Measurements from ENCODE around the gene CRISP2.

- TF ChIP-seq EZH2 (IDR thresholded peaks at IDR 0.05; ENCODE audit: insufficient read depth, poor library complexity, severe bottlenecking) (no peak), EZH2phosphoT487 (IDR thresholded peaks at IDR 0.05; ENCODE audit: insufficient read depth, low read depth) (no peak)
Observed at GRCh38 chr6:49664817-49665216, 48.5 kb downstream of the CRISP2 start.
